ENCODE data around the gene CRYGB. TPM values are rescaled to one million over a fixed set of nuclear protein-coding genes. Genes with fewer than 3 reads are reported as not detected.

Gene CRYGB
- total and polyA plus RNA-seq, 2 of the 13 experiments (the other 11 are each of a cell fraction or from before 2014, with no cell fraction given), result not detected

- TF ChIP-seq, protein P1, sequence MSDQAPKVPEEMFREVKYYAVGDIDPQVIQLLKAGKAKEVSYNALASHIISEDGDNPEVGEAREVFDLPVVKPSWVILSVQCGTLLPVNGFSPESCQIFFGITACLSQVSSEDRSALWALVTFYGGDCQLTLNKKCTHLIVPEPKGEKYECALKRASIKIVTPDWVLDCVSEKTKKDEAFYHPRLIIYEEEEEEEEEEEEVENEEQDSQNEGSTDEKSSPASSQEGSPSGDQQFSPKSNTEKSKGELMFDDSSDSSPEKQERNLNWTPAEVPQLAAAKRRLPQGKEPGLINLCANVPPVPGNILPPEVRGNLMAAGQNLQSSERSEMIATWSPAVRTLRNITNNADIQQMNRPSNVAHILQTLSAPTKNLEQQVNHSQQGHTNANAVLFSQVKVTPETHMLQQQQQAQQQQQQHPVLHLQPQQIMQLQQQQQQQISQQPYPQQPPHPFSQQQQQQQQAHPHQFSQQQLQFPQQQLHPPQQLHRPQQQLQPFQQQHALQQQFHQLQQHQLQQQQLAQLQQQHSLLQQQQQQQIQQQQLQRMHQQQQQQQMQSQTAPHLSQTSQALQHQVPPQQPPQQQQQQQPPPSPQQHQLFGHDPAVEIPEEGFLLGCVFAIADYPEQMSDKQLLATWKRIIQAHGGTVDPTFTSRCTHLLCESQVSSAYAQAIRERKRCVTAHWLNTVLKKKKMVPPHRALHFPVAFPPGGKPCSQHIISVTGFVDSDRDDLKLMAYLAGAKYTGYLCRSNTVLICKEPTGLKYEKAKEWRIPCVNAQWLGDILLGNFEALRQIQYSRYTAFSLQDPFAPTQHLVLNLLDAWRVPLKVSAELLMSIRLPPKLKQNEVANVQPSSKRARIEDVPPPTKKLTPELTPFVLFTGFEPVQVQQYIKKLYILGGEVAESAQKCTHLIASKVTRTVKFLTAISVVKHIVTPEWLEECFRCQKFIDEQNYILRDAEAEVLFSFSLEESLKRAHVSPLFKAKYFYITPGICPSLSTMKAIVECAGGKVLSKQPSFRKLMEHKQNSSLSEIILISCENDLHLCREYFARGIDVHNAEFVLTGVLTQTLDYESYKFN (CRISPR knock-in tag; conservative IDR thresholded peaks at IDR 0.05), result no peak; the same call in 1 of the 2 replicates
- TF ChIP-seq MAF1 (CRISPR knock-in tag; IDR thresholded peaks at IDR 0.05; ENCODE audit: borderline replicate concordance) (no peak), ZNF501 (CRISPR knock-in tag; IDR thresholded peaks at IDR 0.05) (0 out of 2 replicates have a peak, but pooled peaks have one; percentile 37), ZNF572 (CRISPR knock-in tag; IDR thresholded peaks at IDR 0.05) (0 out of 2 replicates have a peak, but pooled peaks have one; percentile 6), ZFP36 (IDR thresholded peaks at IDR 0.05; ENCODE audit: borderline replicate concordance, low read depth, low read length, partially characterized antibody) (no peak), POLR2G (IDR thresholded peaks at IDR 0.05; ENCODE audit: low read depth, low read length) (no peak), PAWR (CRISPR knock-in tag; IDR thresholded peaks at IDR 0.05; ENCODE audit: borderline replicate concordance) (0 out of 2 replicates have a peak, but pooled peaks have one; percentile 8), AGO1 (IDR thresholded peaks at IDR 0.05; ENCODE audit: low read depth, low read length, poor library complexity, severe bottlenecking) (no peak), ZNF564 (CRISPR knock-in tag; IDR thresholded peaks at IDR 0.05) (no peak), TFE3 (CRISPR knock-in tag; IDR thresholded peaks at IDR 0.05) (peak; percentile 61; the same call in 1 of the 2 replicates), TEF (CRISPR knock-in tag; IDR thresholded peaks at IDR 0.05) (no peak), ZNF562 (CRISPR knock-in tag; IDR thresholded peaks at IDR 0.05; ENCODE audit: borderline replicate concordance) (no peak), HDAC2 (CRISPR knock-in tag; IDR thresholded peaks at IDR 0.05) (peak; percentile 50; the same call in 1 of the 2 replicates), ERF (CRISPR knock-in tag; IDR thresholded peaks at IDR 0.05) (peak; percentile 21; the same call in 1 of the 2 replicates), FOXK2 (IDR thresholded peaks at IDR 0.05) (no peak), ZNF644 (CRISPR knock-in tag; IDR thresholded peaks at IDR 0.05; ENCODE audit: low read depth) (peak; percentile 59)
- TF ChIP-seq, protein P2, sequence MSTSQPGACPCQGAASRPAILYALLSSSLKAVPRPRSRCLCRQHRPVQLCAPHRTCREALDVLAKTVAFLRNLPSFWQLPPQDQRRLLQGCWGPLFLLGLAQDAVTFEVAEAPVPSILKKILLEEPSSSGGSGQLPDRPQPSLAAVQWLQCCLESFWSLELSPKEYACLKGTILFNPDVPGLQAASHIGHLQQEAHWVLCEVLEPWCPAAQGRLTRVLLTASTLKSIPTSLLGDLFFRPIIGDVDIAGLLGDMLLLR (CRISPR knock-in tag; IDR thresholded peaks at IDR 0.05), result 0 out of 2 replicates have a peak, but pooled peaks have one; percentile 34
- TF ChIP-seq, protein P3, sequence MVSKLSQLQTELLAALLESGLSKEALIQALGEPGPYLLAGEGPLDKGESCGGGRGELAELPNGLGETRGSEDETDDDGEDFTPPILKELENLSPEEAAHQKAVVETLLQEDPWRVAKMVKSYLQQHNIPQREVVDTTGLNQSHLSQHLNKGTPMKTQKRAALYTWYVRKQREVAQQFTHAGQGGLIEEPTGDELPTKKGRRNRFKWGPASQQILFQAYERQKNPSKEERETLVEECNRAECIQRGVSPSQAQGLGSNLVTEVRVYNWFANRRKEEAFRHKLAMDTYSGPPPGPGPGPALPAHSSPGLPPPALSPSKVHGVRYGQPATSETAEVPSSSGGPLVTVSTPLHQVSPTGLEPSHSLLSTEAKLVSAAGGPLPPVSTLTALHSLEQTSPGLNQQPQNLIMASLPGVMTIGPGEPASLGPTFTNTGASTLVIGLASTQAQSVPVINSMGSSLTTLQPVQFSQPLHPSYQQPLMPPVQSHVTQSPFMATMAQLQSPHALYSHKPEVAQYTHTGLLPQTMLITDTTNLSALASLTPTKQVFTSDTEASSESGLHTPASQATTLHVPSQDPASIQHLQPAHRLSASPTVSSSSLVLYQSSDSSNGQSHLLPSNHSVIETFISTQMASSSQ (IDR thresholded peaks at IDR 0.05; ENCODE audit: low read depth), result no peak
- TF ChIP-seq, protein P3 (CRISPR knock-in tag; IDR thresholded peaks at IDR 0.05; ENCODE audit: borderline replicate concordance), result peak; percentile 27; the same call in 1 of the 2 replicates
Observed at GRCh38 chr2:208134928-208135586, 10.9 kb downstream of the CRYGB start (continued).

All from HepG2 (cell line).